NCI-H2227 (cell line): Measurements from ENCODE around the gene CFAP58.
A peak's percentile ranks its signal among the peaks of the same experiment; 100 is the strongest.

Experiments
- DNase-seq: peaks from one replicate; lab custom pipeline; 2025; ENCODE audit not compliant: unreplicated experiment; lab: John Stamatoyannopoulos, UW

Gene CFAP58

DNA sequence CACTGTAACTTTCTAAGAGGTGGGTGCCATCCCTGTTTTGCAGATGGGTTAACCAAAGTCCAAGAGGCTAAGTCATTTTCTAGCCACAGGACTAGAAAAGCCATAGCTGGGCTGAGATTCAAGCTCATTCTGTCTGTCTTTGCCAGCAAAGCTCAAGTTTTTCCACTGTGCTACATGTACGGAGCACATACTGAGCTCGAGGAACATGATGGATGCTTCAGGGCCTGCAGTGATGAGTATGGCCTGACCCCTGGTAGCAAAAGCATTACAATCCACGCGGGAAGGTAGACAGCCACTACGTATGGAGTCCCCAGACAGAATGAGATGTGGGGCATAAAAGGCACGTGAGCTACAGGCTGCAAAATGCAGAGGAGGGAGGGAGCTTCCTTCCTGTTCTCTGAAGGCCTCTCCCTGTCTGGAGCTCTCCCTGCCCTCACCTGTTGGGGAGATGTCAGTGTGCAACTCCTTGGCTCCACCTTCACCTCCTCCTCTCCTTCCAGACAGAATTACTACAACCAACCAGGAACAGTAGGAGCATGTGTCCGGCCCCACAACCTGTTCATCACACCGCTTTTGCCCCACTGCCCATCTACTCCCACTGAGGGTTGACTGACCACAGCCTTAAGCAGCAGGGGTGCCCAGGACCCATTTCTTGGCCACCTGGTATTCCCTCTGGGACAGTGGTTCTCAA, 31.8 kb upstream of the CFAP58 start:
- no peak for DNase-seq

DNA sequence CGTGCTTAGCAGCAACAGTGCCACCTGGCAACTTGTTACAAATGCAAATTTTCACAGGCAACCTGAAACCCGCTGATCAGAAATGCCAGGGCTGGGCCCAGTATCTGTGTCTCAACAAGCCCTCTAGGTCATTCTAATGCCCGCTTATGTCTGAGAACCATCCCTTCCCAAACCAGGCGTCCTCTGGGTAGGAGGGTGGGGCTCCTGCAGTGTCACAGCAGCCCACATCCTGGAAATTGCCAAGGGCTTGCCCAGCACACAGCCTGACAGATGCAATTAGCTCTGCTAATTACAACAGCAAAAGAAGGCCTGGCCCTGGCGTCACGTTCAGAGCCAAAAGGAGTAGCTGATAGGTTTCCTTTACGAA, 31.2 kb upstream of the CFAP58 start:
- DNase-seq: no peak

DNA sequence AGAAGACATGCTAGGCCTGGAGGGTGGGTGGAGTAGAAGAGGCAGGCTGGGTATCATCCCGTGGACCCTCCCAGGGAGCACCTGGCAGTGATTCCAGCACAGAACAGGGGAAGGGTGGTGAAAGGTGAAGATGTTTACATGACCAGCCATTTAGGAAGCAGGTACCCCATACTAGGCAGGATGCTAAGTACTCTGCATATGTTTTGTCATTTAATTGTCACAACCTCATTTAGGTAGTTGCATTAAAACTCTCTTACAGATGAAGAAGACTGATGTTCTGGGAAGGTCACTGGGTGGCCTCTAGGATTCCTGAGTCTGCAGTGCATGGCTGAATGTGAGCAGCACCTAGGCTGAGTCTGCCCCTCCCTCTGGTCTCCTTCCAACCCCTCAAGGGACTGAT, 30.5 kb upstream of the CFAP58 start:
- no peak for DNase-seq

DNA sequence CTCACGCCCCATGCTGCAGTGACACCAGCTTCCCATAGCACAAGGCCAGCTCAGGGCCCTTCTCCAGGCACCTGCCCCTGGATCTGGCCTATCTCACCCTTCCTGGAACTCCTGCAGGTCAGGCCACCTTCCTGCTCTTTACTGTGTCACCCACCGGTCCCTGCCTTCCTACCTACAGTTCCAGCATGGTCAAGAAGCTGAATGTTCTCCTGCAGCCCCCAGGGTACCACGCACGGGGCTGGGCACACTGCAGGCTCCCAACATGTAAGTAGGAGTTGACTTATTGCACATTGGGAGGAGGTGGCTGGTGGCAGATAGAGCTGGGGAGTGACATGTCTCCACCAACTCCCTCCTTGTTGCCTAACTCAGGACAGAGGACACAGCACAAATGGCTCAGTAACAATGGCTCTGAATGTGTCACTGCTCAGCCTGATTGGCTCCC, 29.9 kb upstream of the CFAP58 start:
- DNase-seq: no peak

DNA sequence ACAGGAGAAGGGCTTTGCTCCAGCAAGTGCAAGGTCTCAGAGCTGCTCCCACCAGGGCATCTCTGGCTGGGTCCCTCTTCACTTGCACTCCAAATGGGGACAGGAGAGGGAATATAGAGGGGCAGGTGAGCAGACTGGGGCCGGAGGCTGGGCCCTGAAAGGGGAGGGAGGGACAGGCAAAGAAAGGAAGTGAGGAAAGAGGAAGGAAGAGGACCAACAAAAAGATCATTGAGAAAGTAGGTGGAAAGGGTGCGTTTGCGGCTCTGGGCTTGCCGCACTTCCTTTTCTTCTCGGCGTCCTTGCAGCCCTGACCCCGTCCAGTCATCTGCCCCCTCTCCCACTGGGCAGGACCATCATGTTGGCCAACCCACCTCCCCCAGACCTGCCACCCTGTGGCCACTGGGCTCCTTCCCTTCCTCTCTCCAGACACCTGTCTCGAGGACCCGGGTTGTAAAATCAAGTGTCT, 29.4 kb upstream of the CFAP58 start:
- DNase-seq: no peak

DNA sequence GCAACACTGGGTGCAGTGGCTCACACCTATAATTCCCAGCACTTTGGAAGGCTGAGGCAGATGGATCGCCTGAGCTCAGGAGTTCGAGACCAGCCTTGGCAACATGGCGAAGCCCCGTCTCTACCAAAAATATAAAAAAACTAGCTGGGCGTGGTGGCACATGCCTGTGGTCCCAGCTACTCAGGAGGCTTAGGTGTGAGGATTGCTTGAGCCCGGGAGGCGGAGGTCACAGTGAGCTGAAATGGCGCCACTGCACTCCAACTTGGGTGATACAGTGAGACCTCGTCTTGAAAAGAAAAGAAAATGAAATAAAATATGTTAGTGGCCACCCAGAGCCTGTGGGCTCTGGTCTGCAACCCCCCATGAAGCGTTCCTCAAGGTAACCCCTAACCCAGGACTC, 28.7 kb upstream of the CFAP58 start:
- DNase-seq: no peak

DNA sequence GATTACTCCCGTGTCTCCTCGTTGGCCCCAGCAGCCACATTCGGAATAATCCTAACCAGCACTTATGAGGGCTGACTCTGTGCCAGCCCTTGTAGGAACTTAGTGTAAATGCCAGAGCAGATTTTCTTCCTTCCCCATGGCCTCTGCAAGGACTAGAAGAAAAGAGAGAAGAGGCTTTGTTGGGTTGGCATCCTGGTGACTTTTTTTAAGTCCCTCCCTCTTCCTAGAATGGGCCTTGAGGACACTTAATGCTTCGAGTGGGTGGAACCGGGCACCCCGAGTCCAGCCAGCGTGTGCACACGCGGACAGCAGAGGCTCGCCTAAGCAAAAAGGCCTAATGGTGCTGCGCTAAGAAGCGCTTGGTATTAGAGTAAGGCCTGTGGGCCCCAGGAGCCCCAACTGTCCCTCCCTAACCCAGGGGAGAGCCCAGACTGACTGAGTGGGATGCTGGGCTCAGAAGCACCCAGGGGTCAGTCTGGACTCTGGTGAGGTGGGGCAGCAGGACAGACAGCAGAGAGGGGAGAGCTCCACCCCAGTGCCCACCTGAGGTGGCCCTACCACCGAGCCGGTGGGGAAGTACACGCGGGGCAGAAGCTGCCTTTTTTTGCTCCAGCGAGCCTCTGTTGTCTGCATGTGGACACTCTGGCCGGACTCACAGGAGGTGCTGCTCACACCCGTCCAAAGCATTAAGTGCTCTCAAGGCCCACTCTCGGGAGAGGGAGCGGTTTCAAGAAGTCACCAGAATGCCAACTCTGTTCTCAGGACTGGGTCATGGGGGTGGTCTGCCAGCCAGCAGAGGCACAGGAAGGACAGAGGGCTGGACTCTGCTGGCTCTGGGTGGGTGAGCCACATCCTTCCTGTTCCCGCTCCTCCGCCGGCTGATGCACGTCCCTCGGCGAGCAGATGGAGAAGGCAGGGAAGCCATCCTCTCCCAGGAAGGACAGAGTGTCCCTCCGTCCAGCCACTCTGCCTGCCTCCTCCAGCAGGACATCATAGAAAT, 27.9 kb upstream of the CFAP58 start:
- no peak for DNase-seq

DNA sequence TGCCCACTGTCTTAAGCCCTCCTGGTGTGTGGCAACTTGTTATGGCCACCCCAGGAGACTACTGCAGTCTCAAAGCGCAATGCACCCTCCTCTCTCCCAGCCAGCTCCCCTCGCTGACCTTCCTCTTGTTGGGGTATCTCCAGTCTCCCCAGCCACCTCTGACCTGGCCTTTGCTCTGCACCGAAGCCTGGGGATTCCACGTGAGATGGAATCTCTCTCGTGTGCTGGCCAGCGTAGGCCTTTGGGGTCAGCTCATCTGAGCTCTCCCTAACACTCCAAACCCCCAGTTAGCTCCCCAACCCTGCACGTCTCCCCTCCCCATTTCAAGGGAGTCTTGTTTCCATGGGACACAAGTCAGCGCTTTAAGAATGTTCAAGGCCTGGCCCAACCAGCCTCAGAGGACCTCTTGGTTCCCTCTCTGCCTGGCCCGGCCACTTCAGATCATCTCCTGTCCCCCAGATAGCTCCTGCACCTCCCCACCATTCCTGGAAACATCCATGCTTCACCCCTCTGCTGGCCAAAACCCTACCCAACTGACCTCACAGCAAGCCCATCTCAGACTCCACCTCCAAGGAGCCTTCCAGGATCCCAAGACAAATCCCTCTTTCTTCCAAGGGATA, 26.5 kb upstream of the CFAP58 start:
- DNase-seq: no peak

DNA sequence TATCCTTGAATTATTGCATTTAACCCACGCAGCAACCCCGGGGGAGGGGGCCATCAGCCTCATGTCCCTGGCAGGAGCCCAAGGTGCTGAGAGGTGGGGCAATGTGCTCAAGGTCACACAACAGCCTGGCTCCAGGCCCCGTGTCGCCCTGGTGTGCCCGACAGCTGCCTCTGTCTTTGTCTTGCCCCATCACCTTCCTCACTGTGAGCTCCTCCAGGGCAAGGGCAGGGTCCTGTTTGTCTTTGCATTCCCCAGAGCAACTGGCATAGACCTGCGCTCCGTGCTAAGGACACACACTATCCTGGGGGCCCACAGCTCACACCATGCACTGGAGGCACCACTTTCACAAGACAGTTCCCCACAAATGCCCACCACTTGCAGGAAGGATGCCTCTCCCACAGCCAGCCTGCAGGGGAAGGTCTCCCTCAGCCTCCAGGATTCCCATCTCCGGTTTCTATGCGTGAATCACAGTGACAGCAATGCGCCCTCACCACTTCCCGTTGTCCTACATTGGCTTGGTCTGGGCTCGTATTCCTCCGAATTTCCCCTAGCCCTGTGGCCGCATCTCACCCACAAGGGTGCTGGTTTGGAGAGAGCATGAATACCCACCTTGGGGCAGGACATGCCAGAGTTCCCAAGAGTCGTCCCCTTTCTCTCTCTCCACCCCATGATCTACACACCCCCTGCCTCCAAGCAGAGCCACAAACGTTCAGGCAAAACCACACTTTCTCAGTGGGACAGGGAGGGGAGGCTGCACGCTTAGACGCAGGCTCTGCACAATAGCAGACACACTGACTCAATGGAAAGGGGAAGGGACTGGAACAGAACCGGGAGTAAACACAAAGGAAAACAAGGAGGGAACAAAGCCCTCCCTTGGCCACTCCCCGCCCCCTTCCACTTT, 25.6 kb upstream of the CFAP58 start:
- peak; percentile 56 for DNase-seq

DNA sequence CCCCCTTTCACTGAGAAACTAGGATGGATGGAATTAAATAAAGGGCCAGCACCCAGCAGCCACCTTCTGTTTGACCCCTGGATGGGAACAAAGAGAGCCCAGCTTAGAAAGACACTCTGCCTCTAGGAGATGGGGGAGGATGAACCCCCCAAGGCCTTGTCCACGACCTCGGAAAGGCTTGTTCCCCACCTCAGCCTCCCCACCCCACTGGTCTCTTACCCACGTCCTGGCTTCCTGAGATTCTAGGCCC, 25.1 kb upstream of the CFAP58 start:
- DNase-seq: no peak

DNA sequence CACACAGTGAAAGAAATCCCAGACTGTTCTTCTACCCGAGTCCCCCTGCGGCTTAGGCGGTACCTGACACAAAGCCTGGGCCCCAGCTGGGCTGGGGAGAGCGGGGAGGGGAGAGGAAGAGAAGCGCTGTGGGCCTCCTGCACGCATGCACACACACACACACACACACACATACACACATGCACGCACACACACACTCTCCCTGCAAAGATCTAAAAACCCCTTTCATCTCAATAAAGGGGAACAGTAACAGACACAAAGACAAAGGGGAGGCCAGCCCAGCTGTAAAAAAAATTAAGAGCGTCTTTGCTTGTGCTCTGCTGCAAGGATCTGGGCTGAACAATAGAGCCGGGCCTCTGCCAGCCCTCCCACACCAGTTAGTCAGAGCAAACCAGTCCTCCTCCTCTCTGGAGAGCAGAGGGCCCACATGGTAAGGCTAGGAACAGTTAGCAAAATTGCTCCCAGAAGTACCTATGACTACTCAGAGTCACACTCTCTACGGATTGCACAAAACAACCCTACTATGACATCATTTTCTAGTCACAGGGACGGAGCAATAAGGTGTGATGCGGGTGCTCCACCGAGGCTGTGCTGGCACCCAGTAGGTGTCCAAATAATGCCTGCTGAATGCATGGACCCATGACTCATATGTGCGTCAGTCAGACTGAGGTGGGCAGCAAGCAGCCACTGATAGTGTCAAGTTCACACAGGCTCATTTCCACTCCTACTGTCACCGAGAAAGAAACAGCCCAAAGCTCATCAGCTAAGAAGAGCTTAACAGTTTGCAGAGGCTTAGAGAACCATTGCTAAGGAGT, 24.5 kb upstream of the CFAP58 start:
- DNase-seq: peak; percentile 83

DNA sequence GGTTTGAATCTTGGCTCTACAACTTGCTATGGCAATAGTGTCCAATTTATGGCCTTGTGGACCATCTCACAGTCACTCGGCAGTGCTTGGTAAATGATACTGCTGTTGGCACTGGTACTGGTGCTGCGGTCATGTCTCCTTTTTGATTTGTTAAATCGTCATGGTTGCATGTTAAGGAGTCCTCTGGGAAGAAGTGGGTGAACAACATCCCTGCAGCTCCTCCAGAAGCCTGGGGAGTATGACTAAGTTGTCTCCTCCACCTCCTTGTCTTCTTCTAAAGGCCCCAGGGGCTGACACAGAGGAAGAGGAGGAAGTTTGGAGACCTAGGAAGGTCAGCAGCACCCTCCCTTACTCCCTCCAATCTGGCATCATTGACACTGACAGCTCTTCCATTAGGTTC, 23.9 kb upstream of the CFAP58 start:
- no peak for DNase-seq

DNA sequence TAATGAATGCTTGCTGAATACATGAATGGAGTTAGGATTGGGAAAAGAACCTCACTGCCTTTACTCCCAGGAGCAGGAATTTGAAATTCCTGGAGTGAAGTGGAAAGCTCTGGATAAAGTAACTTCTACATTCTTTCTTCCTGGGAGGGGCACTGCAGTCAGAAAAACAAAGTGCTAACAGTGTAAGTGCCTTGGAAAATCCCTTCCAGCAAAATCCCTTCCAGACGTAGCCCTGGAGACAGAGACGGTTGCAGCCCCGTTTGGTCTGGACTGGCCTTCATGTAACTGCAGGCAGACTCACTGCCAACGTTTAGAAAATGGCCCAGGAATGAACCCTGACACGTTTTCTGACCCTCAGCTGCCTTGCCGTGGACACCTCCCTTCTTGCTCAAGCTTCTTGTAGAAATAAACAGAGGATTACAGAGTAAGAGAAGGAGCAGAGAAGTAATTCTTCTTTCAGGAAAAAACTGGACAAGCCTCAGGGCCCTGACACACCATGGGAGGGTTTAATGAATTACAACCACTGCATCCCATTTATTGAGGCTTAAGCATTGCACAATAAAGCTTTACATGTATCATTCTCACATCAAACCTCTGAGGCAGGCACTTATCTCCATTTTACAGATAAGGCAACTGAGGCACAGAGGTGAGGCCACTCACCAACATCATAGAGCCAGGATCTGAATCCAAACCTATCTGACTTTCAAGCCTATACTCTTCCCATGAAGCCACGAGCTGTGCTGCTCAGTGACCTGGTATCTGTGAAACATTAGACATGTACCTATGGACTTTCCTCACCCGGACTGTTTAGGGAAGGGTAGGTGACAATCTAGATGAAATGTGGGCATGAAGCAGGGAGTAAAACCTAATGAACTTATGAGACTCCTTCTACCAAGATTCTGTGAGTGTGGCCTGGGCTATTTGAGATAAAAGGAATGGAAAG, 23.2 kb upstream of the CFAP58 start:
- no peak for DNase-seq

DNA sequence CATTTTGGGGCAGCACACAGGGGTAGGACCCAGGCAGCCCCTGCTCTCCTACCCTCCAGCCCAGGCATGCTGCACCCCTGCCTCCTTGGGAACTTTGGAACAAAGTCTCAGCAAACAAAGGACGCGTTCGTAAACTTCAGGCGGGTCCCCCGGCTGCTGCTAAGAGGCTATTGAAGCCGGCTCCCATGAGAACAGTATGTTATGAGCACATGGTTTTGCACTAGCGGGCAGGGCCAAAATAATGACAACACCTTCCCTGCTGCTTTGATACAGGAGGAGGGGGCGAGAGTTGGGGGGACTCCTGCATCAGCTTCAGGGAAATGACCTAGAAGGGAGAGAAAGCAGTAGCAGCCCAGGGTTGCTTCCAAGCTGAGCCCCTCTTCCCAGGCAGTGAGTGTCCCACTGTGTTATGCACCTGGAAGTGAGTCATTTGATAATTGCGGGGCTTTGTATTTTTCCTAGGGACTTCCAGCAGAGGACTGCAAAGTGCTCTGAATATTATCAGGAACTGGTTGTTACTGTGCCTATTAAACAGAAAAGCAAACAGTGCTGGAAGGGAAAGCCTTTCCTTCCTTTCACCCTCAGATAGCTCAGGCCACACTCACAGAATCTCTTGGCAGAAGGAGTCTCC, 22.3 kb upstream of the CFAP58 start:
- peak; percentile 84 for DNase-seq

DNA sequence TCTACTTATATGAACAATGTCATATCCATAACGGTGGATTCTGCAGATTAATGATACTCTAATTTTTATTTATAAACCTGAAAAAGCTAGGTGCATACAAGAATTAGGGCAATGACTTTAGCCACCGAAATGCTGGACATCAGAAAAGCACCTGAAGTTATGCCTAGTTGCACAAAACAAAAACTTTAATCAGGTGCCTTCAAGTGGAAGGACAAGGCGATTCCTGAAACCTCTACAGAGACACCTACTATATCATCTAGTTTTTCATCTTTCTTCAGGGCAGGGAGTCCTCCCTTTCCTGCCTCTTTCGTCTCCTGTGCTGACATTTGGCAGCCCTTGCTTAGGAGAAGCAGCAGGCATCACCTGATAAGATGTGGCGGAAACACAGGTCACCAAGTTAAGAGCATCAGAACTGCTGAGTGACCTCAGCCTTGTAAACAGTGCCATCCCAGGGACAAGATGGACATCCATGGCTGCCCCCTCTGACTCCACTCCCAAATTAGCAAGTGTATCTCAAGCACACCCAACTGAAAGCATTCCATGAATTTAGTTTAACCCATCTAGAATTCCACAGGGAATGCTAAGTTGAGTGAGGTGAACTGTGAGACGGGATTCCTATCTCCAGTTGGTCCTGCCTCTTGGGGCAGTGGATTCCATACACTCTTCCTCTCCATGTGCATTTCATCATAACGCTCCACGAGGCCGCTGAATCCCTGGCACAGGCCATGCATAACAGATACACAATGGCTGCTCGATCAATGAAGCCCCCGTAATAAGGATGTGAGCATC, 21.2 kb upstream of the CFAP58 start:
- no peak for DNase-seq

DNA sequence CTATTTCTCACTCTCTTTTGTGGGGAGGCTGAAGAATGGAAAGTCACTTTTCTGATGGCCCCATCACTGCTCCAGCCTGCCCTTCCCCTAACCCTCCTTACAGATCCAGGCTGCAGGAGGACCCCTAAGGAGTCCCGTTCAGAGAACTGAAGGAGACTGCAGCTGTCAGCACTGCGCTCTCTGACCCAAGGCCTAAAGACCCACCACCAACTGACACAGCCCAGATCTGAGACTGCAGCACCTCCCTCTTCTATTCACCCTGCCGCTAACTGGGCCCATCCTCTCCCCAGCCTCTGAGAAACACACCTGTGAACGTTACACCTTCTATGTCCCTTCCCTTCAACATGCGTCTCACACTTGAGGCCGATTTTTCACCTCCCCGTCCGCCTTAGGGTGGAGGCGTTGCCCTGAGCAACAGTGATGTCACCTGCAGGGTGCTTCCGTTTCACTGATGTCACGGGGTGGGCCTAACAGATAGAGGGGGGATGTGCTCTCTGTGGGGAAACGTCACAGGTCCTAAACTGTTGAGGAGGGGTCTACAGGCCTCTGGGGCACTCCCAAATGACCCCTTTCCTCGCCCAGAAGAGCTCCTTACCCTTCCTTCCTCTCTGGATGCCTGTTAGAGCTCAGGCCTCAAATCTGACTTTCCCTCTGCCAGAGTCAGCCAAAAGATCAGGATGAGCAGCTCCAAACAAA, 20.5 kb upstream of the CFAP58 start:
- DNase-seq: no peak

DNA sequence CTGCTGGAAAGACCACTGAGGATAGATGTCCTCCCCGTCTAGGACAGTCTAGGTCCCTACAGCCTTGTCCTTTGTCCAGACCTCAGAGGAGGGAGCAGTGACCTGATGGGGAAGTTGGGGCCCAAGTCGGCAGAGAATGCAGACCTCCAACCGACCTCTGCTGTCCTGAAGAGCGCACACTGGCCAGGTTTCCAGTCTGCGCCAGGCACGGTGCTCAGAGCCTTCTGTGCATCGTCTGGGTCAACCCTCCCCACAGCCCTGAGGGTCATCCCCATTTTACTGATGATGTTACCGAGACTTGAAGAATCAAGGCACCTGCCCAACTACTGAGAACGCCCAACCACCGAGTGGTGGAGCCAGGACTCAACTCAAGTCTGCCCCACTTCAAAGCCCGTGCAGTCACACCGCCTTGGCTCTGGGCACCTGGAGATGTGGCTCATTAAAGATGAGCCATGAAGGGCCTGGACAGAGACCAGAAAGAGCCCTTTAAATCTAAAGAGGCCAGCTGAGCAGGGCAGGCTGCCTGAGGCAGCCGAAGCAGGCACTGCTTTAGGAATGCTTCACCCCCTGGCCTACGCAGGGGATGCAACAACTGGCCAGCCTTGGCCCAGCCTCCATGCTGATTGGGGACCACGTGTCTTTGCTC, 19.8 kb upstream of the CFAP58 start:
- DNase-seq: no peak
